SK-N-SH (cell line): ENCODE results near the gene SCN1B. TPM values are rescaled to one million over a fixed set of nuclear protein-coding genes. Genes with fewer than 3 reads are reported as not detected.

Experiments
- CTCF ChIA-PET: fragments of 300-600, 350-600 bp; formaldehyde crosslinking; extraction: SDS; loops from one replicate; lab custom pipeline; 2021; lab: Yijun Ruan, JAX
- POLR2A ChIA-PET: fragments of 350-600 bp; sonication (Branson Sonifier 250); formaldehyde crosslinking; extraction: SDS; loops from one replicate; lab custom pipeline; 2020; ENCODE audit warnings: antibody characterized with exemption, inconsistent platforms; lab: Yijun Ruan, JAX
- DNase-seq: peaks from one replicate; pipeline ENCODE4 v3.0.0; 2012
- H2AFZ ChIP-seq: fragments of 200-600 bp; sonication (generic); 2 replicates; pipeline ENCODE4 v1.8.1; 2016; ENCODE audit warnings: antibody characterized with exemption, mild to moderate bottlenecking, low read depth
- H3F3A ChIP-seq: fragments of 200-600 bp; sonication (generic); replicated peaks from 2 replicates; pipeline ENCODE3; 2016; ENCODE audit warnings: antibody characterized with exemption, mild to moderate bottlenecking; ENCODE audit not compliant: insufficient read depth
- H3K27ac ChIP-seq, 2 experiments: fragments of 200-500 bp in 1 of 2; fragments of 200-600 bp in 1 of 2; sonication (Bioruptor generic) in 1 of 2; sonication (generic), shearing (Covaris generic) in 1 of 2; 2 replicates each; pipeline versions ENCODE4 v1.5.1 to v1.6.1; 2014 to 2016; ENCODE audit warnings: low read depth in 2 of 2, inconsistent platforms in 1 of 2, low read length in 1 of 2, mild to moderate bottlenecking in 1 of 2, mixed read lengths in 1 of 2
- H3K27me3 ChIP-seq: fragments of 200-600 bp; sonication (generic), shearing (Covaris generic); 2 replicates; pipeline ENCODE4 v1.6.1; 2016; ENCODE audit warnings: mixed run types; ENCODE audit not compliant: insufficient read depth
- H3K36me3 ChIP-seq, 2 experiments: fragments of 200-500 bp in 1 of 2; fragments of 200-600 bp in 1 of 2; sonication (Bioruptor generic) in 1 of 2; sonication (generic) in 1 of 2; replicated peaks in 1 of 2; 2 replicates each; pipeline versions ENCODE3 to v1.5.1; 2014 to 2016; ENCODE audit warnings: low read length in 1 of 2, mild to moderate bottlenecking in 1 of 2; ENCODE audit not compliant: insufficient read depth in 2 of 2, control insufficient read depth in 1 of 2
- H3K4me1 ChIP-seq, 2 experiments: fragments of 200-500 bp in 1 of 2; fragments of 200-600 bp in 1 of 2; sonication (Bioruptor generic) in 1 of 2; sonication (generic), shearing (Covaris generic) in 1 of 2; 2 replicates each; pipeline versions ENCODE4 v1.5.1 to v1.6.1; 2014 to 2016; ENCODE audit warnings: low read depth in 1 of 2, low read length in 1 of 2, mixed run types in 1 of 2; ENCODE audit not compliant: insufficient read depth in 2 of 2, control insufficient read depth in 1 of 2
- H3K4me2 ChIP-seq: fragments of 200-600 bp; sonication (generic), shearing (Covaris generic); 2 replicates; pipeline ENCODE4 v1.6.1; 2017; ENCODE audit warnings: mixed run types
- H3K4me3 ChIP-seq, 2 experiments: fragments of 200-500 bp in 1 of 2; fragments of 200-600 bp in 1 of 2; sonication (Bioruptor generic) in 1 of 2; sonication (generic), shearing (Covaris generic) in 1 of 2; 2 replicates each; pipeline versions ENCODE4 v1.5.1 to v1.8.1; 2014 to 2016; ENCODE audit warnings: low read depth in 2 of 2, inconsistent platforms in 1 of 2, low read length in 1 of 2, mild to moderate bottlenecking in 1 of 2, mixed read lengths in 1 of 2, moderate library complexity in 1 of 2
- H3K79me2 ChIP-seq: fragments of 200-600 bp; sonication (generic); 2 replicates; pipeline ENCODE4 v1.8.1; 2017; ENCODE audit warnings: mild to moderate bottlenecking; ENCODE audit not compliant: insufficient read depth
- H3K9ac ChIP-seq: fragments of 200-600 bp; sonication (generic); 2 replicates; pipeline ENCODE4 v1.6.1; 2017; ENCODE audit warnings: mixed run types
- H3K9me2 ChIP-seq: fragments of 200-600 bp; sonication (generic); 2 replicates; pipeline ENCODE4 v1.6.1; 2017; ENCODE audit warnings: mixed run types
- H3K9me3 ChIP-seq: fragments of 200-600 bp; sonication (generic); 2 replicates; pipeline ENCODE4 v1.6.1; 2017; ENCODE audit warnings: mixed run types, mild to moderate bottlenecking, moderate library complexity
- H4K20me1 ChIP-seq: fragments of 200-600 bp; sonication (generic); 2 replicates; pipeline ENCODE4 v1.6.1; 2017; ENCODE audit warnings: mild to moderate bottlenecking, mixed run types; ENCODE audit not compliant: insufficient read depth
- CHD2 ChIP-seq: fragments of 150-350 bp; IDR thresholded peaks from 2 replicates; pipeline ENCODE4 v1.6.1; 2018; ENCODE audit warnings: low read length; ENCODE audit not compliant: partially characterized antibody
- EP300 ChIP-seq, 2 experiments: IDR thresholded peaks; 2 replicates each; pipeline versions ENCODE4 v1.4.0 to v1.6.1; 2012; ENCODE audit warnings: borderline replicate concordance in 1 of 2, low read depth in 1 of 2, low read length in 1 of 2
- FOXJ3 ChIP-seq: sonication (generic); formaldehyde crosslinking; IDR thresholded peaks from 2 replicates; pipeline ENCODE4 v1.5.1; 2020; ENCODE audit warnings: mild to moderate bottlenecking, missing genetic modification reagents
- GABPA ChIP-seq: IDR thresholded peaks from 2 replicates; pipeline ENCODE4 v1.4.0; 2012; ENCODE audit warnings: low read depth, mild to moderate bottlenecking
- IRF3 ChIP-seq: fragments of 150-350 bp; IDR thresholded peaks from 2 replicates; pipeline ENCODE4 v1.6.1; 2016; ENCODE audit warnings: mild to moderate bottlenecking, low read depth, low read length
- JUND ChIP-seq: IDR thresholded peaks from 2 replicates; pipeline ENCODE4 v1.4.0; 2012
- MEF2A ChIP-seq: IDR thresholded peaks from 2 replicates; pipeline ENCODE4 v1.4.0; 2012; ENCODE audit warnings: low read depth, borderline replicate concordance
- NFIC ChIP-seq: IDR thresholded peaks from 2 replicates; pipeline ENCODE4 v1.4.0; 2012; ENCODE audit warnings: borderline replicate concordance
- PBX3 ChIP-seq: IDR thresholded peaks from 2 replicates; pipeline ENCODE4; 2012
- RXRA ChIP-seq: IDR thresholded peaks from 2 replicates; pipeline ENCODE4 v1.4.0; 2012; ENCODE audit warnings: low read depth, mild to moderate bottlenecking, borderline replicate concordance
- SIN3A ChIP-seq: IDR thresholded peaks from 2 replicates; pipeline ENCODE4 v1.6.1; 2012; ENCODE audit warnings: low read depth, mild to moderate bottlenecking, low read length, moderate library complexity, borderline replicate concordance
- TCF12 ChIP-seq: IDR thresholded peaks from 2 replicates; pipeline ENCODE4 v1.4.0; 2012
- TEAD4 ChIP-seq: IDR thresholded peaks from 2 replicates; pipeline ENCODE4 v1.4.0; 2012; ENCODE audit warnings: mild to moderate bottlenecking, borderline replicate concordance; ENCODE audit not compliant: insufficient read depth
- WGBS: methylation state at CpG from one replicate; pipeline ENCODE4 v1.1.6; 2017; ENCODE audit warnings: low lambda C conversion rate; 5-methylcytosine and 5-hydroxymethylcytosine counted together
- polyA plus RNA-seq, 3 experiments: library from polyadenylated mRNA; depleted of rRNA; stranded (reverse); fragments of >200 nt; gene quantifications; 2 replicates each; pipeline ENCODE4 v1.2.3, GENCODE V29; 2012

Gene SCN1B
- polyA plus RNA-seq, 1 of the 3 experiments (the other 2 are of a cell fraction): 10.5 TPM

- TF ChIP-seq TCF12 (no peak), SIN3A (no peak), TEAD4 (no peak), FOXJ3 (CRISPR knock-in tag) (no peak), EP300 (IDR thresholded peaks at IDR 0.05; ENCODE audit: borderline replicate concordance in 1 of 2, low read depth in 1 of 2, low read length in 1 of 2) (no peak), RXRA (no peak), IRF3 (no peak), PBX3 (no peak), GABPA (no peak), CHD2 (no peak)
These were observed 38.8 kb downstream of the SCN1B start (continued) for GRCh38 chr19:35068941-35069634.

DNA sequence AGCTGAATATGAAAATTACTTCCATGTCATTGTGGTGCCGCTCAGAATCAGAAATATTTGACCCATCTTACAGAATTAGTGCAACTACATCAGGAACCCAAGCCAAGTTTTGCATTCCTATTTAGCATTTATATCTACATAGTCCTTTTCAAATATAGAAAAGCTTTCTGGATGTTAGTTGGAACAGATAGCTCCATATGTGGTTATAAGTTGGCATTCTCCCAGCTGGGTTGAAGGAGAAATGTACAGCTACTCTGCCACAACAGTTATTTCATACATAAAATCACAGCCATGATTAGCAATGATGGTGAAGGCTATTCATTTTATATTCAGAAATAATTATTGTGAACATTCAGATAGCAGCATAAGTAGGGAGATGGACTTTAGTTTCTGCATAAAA lies 39.4 kb downstream of the SCN1B start:
- Histone ChIP-seq H3K9me3 (no peaks in the 10 kb centered on the region), H3K79me2 (no peaks in the 10 kb centered on the region), H3K4me1 (no peaks in the 10 kb centered on the region; a peak in 1 of 4 replicates), H3K9ac (no peak overlapping the region), H3K27ac (no peak overlapping the region), H2AFZ (no peak overlapping the region), H3F3A (no peaks in the 10 kb centered on the region), H3K4me3 (no peak overlapping the region), H3K9me2 (no peaks in the 10 kb centered on the region), H3K4me2 (no peak overlapping the region), H4K20me1 (no peaks in the 10 kb centered on the region), H3K36me3 (no peaks in the 10 kb centered on the region), H3K27me3 (no peaks in the 10 kb centered on the region)
- 79% methylated on average over 1 of the region's 1 CpG for WGBS
- no peak for TF ChIP-seq NFIC
- no peak for TF ChIP-seq JUND
- TF ChIP-seq MEF2A: no peak
- no peak for TF ChIP-seq PBX3
- no peak for TF ChIP-seq IRF3
- no peak for TF ChIP-seq FOXJ3 (CRISPR knock-in tag)
- DNase-seq: no peak
- ChIA-PET POLR2A (no interaction called here), CTCF (interaction anchor here (0.7 to 3.9 kb wide), 7 partner anchors 10 to 76 kb away, joined by 3 to 27 read pairs (median 11); partner anchors contain the start of genes FXYD7 and LGI4)
